HG02884 (cell line): ENCODE results near the gene VPS18.

Experiments used
- ATAC-seq: cut with Tn5 transposase; IDR thresholded peaks from one replicate; pipeline ENCODE4 v1.9.1; 2021; ENCODE audit warnings: mild to moderate bottlenecking, moderate library complexity; ENCODE audit not compliant: unreplicated experiment

The VPS18 gene

GRCh38 chr15:40918799-40919392, 24.6 kb downstream of the VPS18 start:
- ATAC-seq: no peak

GRCh38 chr15:40921949-40922607, 27.8 kb downstream of the VPS18 start:
- ATAC-seq: no peak

DNA sequence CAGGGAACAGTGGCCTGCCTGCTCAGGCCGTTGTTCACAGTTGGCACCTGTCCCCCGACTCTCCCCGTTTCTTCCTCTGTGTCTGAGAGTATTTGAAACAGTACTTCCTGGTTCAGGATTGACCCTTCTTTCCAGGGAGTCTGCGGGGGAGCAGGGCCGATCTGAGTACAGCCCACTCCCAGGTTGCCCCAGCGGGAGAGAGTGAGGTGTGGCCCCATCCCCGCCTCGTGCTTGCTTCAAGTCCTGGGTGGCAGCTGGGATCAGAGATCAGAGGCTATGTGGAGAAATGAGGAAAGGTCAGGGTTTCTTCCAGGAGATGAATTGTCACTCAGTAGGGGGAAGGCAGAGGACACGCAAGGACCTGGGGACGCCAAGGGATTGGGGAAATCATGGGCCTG, 28.4 kb downstream of the VPS18 start:
- ATAC-seq: no peak

DNA sequence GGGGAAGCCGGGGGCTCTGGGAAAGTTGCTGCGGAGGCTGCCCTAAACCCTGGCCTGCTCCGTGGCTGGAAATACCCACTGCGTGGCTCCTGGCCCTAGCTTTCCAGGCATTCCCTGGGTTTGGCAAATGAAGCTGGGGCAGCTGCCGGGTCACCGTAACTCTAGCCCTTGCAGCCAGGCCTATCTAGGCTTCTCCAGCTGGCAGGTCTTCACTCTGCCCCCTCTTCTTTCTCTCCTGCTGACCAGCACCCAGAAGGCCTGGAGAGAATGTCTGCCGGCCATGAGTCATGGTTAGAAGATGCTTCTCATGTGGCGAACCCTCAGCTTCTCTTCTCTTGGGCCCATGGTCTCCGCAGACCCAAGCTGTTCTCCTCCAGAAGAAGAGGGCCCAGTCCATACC, 29.3 kb downstream of the VPS18 start:
- ATAC-seq: no peak

- no peak for ATAC-seq
Observed at GRCh38 chr15:40925495-40925862, 31.2 kb downstream of the VPS18 start.

DNA sequence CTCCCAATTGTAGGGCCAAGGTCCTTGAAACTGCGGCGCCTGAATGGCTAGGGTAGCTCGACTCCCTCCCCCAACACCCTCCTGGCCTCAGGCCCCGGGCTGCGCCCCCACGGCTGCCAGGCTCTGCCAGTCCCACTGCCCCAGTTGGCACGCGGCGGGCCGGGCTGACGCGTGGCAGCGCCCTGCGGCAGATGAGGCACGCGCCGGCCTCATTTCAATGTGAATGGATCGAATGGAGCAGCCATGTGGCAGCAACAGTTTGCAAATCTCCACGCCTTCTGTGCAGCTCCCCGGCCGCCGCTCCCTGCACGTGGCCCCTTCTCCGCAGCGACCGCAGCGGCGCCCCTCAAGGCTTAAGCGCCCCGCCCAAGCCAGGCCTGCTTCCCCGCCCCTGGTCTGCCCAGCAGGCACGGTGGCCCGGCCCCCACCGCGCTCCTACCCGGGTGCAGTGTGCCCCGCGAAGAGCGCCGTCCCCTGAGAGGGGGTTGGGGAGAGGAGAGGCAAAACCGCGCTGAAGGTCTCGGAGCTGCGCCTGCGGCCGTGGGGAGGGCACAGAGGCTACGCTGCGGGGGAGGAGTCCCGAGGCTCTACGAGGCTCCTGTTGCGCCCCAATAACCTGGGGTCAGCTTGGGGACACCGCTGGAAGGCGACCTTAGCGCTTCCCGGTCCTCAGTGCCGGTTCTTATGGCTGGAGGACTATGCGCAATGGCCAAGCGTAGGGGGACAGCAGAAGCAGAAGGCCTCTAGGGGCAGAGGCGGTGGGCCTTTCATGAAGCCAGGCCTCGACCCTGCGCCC, 31.8 kb downstream of the VPS18 start:
- ATAC-seq: no peak

- ATAC-seq: no peak
Observed at GRCh38 chr15:40926659-40927494, 32.6 kb downstream of the VPS18 start.

DNA sequence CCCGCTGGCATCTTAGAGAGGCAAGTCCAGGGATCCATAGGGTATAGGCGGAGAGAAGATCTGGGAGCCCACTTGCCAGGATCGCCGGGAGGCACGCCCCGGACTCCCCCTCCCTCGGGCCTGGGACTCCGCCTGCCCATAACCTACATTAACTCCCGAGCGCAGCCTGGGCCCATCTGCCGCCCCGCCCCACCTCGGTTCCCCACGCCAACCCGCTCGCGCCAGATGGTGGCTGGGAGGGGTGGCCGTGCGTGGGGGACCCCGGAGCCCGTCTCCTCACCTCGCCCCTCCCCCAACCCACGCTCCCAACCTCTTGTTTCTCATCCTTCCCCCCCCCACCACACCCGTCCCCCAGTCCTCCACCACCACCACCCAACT, 33.2 kb downstream of the VPS18 start:
- no peak for ATAC-seq

DNA sequence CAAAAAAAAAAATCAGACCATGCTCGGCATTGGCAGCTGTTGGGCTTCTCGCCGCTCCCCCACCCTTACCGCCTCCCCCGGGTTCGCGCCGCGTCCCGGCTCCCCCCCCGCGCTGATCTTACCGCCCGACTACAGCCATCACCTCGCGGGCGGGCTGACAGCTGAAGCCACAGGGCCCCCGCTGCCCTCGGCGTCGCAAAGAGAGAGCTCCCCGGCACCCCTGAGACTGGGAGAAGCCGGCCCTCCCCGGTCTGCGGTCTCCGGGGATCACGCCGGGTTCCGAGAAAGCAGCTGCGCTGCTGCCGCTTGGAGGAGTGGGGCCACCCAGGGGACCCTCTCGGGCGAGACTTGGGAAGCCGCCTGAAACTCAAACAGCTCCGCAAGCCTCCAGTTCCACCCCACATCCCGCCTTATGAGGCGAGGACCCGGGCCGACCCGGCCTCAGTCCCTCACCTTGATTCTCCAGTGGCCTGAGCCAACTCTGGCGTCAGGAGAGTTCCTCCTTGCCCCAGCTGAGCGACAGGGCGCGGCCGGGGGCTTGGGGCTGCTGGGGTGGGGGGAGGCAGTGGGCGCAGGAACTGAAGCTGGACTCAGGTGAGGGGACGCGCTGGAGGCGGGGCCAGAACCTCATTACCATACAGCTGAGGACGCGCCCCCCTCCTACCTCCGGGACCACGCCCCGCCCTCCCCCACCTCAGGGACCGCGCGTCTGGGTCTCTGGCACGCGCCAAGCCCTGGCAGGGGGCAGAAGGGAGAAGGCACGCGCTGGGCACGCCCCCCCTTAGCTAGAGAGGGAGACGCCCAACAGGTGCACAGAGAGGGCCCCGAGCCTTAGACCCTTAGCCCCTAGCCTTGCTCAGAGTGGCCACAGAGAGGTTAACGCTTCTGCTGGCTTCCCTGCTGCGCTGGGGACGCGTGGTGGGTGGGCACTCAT, 33.9 kb downstream of the VPS18 start:
- no peak for ATAC-seq

DNA sequence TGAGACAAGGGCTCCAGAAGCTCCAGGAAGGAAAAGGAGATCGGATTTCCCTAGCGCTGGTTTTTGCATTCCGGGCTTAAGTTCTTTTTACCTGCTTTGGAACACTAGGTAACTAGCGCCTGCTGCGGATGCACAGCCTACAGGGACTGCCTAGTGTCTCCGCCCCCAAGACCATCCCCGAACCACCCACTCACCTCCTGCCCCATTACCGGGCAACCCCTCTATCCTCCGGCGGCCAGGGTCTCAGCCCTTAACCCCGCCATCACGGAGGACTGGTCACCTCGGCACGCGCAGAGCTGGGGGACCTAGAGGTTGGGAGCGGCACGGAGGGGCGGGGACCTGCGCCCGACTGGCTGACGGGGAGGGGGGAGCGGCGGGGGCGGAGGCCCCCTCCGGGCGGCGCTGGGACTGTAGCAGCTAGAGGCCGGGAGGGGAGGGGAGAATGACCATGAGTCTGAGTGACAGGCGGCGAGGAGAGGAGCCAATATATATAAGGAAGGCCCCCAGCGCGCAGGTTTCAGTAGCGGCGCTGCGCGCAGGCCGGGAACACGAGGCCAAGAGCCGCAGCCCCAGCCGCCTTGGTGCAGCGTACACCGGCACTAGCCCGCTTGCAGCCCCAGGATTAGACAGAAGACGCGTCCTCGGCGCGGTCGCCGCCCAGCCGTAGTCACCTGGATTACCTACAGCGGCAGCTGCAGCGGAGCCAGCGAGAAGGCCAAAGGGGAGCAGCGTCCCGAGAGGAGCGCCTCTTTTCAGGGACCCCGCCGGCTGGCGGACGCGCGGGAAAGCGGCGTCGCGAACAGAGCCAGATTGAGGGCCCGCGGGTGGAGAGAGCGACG, 34.8 kb downstream of the VPS18 start, which contains the start of gene DLL4:
TSS of gene DLL4 (plus strand) at position 520 of the 839 bp plus-strand sequence. CDS start 329 bp downstream, outside the sequence.
- ATAC-seq: no peak

- no peak for ATAC-seq
Observed at GRCh38 chr15:40929660-40930429, 35.6 kb downstream of the VPS18 start.

- ATAC-seq: no peak
Observed at GRCh38 chr15:40930430-40931299, 36.4 kb downstream of the VPS18 start.

DNA sequence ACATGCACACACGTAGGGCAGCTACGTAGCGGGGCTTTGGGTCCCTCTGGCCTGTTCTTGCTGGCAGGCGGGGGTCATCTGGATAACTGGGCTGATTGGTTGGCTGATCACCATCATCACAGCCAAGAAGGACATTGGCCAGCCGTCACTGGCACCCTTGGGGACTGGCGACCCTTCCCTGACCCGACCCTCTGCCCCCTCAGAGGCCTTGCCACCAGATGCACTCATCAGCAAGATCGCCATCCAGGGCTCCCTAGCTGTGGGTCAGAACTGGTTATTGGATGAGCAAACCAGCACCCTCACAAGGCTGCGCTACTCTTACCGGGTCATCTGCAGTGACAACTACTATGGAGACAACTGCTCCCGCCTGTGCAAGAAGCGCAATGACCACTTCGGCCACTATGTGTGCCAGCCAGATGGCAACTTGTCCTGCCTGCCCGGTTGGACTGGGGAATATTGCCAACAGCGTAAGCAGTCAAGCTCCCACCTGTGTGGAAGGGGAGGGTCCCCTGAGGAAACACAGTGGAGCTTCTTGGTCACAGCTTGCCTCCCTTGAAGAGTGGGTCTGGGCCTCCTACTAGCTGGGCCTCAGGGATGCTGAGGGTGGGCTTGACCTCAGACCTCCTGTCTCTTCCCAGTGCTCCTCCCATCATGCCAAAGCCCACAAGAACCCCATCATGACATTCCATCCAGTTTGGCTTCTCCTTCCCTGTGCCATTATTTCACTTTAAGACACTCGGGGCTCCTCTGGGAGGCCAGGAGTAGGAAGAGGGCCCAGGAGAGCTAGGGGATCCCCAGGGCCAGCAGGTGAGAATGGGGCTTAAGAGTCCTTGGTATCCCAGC, 37.3 kb downstream of the VPS18 start:
- ATAC-seq: no peak

- no peak for ATAC-seq
Observed at GRCh38 chr15:40932156-40932555, 37.9 kb downstream of the VPS18 start.

- no peak for ATAC-seq
Observed at GRCh38 chr15:40932649-40933516, 38.6 kb downstream of the VPS18 start.

- ATAC-seq: no peak
Observed at GRCh38 chr15:40933517-40933902, 39.3 kb downstream of the VPS18 start.
